NCI-H1694 treated with DMSO at 0.1 percent for 48 hours (cell line): ENCODE results near the gene POTEI.
"Not testable (repeated sequence)": the region's sequence is repeated elsewhere in the genome, so short reads cannot be mapped to it uniquely, and the experiment has no call there.

Source experiments
- DNase-seq: peaks from one replicate; lab custom pipeline; 2025; lab: John Stamatoyannopoulos, UW

The POTEI gene

DNA sequence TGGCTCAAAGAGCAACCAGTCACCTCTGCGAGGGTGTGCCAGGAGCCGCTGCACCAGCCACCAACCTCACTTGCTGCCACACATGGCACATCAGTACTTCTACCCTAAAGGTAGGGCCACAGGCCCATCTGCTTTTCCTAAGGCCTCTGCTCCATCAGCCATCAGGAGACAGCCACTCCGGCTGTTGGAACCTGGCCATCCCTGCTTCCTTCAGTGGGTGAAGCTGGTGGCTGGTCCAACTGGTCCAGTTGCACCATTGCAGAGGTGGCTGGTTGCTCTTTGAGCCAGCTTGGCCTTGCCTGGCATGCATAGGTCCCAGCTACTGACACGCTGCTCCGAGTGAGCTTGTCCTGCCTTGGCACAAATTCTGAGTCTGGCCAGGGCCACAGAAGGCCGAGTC, 53.7 kb downstream of the POTEI start:
- DNase-seq, result not testable (repeated sequence)

DNA sequence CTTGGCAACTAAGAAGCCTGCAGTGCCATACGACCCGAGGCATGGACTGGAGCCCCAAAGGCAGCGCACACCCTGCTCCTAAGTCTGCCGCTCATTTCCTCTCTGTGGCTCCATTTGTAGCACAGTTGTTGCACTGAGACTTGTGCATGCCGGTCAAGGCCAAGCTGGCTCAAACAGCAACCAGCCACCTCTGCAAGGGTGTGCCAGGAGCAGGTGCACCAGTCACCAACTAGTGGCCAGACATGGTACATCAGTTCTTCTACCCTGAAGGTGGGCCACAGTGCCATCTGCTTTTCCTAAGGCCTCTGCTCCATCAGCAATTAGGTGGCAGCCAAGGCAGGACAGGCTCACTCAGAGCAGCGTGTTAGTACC, 54.4 kb downstream of the POTEI start:
- DNase-seq, result not testable (repeated sequence)

DNA sequence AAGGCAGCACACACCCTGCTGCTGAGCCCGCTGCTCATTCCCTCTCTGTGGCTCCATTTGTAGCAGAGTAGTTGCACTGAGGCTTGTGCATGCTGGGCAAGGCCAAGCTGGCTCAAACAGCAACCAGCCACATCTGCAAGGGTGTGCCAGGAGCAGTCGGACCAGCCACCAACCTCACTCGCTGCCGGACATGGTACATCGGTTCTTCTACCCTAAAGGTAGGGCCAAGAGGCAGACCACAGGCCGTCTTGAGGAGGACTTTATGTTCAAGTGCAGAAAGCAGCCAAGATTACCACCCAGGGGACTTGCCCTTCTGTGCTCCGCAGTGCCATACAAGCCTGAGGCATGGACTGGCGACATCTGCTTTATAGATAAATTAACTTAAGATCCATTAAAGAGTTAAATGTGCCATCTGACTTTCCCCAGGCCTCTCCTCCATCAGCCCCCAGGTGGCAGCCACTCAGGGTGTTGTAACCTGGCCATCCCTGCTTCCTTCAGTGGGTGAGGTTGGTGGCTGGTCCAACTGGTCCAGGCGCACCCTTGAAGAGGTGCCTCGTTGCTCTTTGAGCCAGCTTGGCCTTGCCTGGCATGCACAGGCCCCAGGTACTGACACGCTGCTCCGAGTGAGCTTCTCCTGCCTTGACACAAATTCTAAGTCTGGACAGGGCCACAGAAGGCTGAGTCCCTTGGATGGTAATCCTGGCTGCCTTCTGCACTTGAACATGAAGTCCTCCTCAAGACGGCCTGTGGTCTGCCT, 55.0 kb downstream of the POTEI start:
- not testable (repeated sequence) for DNase-seq

DNA sequence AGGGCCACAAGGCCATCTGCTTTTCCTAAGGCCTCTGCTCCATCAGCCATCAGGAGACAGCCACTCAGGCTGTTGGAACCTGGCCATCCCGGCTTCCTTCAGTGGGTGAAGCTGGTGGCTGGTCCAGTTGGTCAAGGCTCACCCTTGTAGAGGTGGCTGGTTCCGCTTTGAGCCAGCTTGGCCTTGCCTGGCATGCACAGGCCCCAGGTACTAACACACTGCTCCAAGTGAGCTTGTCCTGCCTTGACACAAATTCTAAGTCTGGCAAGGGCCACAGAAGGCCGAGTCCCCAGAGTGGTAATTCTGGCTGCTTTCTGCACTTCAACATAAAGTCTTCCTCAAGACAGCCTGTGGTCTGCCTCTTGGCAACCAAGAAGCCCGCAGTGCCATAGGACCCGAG, 56.2 kb downstream of the POTEI start:
- DNase-seq, result not testable (repeated sequence)

DNA sequence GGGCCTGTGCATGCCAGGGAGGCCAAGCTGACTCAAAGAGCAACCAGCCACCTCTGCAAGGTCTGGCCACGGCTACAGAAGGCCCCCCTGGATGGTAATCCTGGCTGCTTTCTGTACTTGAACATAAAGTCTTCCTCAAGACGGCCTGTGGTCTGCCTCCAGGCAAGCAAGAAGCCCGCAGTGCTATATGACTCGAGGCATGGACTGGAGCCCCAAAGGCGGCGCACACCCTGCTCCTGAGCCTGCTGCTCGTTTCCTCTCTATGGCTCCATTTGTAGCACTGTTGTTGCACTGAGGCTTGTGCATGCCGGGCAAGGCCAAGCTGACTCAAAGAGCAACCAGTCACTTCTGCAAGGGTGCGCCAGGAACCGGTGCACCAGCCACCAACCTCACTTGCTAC, 57.3 kb downstream of the POTEI start:
- DNase-seq, result not testable (repeated sequence)

DNA sequence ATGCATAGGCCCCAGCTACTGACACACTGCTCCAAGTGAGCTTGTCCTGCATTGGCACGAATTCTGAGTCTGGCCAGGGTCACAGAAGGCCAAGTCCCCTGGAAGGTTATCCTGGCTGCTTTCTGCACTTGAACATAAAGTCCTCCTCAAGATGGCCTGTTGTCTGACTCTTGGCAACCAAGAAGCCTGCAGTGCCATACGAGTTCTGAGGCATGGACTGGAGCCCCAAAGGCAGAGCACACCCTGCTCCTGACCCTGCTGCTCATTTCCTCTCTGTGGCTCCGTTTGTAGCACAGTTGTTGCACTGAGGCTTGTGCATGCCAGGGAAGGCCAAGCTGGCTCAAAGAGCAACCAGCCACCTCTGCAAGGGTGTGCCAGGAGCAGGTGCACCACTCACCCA, 57.9 kb downstream of the POTEI start:
- not testable (repeated sequence) for DNase-seq

DNA sequence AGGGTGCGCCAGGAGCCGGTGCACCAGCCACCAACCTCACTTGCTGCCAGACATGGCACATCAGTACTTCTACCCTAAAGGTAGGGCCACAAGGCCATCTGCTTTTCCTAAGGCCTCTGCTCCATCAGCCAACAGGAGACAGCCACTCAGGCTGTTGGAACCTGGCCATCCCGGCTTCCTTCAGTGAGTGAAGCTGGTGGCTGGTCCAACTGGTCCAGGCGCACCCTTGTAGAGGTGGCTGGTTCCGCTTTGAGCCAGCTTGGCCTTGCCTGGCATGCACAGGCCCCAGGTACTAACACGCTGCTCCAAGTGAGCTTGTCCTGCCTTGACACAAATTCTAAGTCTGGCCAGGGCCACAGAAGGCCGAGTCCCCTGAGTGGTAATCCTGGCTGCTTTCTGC, 58.8 kb downstream of the POTEI start:
- DNase-seq, result not testable (repeated sequence)

DNA sequence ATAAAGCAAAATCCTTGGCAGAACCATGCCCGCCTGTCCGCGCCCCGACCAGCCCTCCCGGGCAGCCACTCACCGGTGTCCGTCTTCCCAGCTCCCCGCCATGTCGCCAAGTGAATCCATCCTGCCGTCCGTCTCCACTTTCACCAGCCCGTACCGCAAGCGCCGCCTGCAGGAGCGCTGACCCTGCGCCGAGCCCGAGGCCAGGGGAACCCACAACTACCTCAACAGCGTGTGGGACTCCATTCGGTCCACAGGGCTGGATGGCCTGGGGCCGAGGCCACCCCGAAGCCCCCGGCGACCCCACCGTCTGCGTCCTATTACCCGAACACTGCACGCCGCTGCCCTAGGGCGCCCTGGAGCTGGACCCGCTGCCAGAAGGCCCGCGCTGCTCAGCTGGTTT, 81.5 kb downstream of the POTEI start:
- not testable (repeated sequence) for DNase-seq

DNA sequence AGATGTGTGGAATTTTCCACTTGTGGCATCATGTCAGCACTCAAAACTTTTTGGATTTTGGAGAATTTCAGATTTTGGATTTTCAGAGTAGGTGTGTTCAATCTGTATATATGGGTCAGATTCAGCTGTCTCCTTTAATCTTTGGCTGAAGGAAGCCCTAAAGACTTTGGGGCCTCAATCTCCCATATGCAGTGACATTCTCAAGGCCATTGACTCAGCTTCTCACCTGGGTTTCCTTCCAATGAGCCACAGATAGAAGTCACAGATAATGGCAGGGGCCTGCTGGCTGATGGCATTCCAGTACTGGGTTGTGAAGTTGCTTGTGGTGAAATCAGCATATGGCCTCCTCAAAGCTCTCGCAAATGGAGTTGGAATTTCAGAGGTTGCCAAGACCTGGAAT, 90.3 kb downstream of the POTEI start:
- not testable (repeated sequence) for DNase-seq

DNA sequence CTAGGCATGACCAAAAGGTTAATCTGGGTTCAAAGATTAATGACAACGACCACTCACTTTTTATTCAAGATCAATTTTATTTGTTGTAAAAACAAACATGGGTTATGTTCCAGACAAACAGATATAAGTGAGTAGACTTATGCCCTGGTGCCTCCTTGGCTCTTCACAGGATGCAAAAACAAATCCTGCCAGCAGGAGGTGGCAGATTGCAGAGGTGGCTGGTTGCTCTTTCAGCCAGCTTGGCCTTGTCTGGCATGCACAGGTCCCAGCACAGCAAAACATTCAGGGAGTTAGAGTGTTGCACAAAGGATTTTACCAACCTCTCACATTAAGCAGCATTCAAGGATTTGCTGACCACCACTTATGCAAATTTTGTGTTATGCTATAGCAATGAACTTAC, 92.4 kb downstream of the POTEI start:
- DNase-seq, result not testable (repeated sequence)
